Peyer's patch (tissue), 4 donors: ENCODE results near the gene FTCDNL1. TPM values are rescaled to one million over a fixed set of nuclear protein-coding genes. Genes with fewer than 3 reads are reported as not detected.

Experiments used
- DNase-seq, 3 donors: peaks; one replicate each; pipeline ENCODE4 v3.0.0-alpha.2; 2017 to 2019
- H3K27ac ChIP-seq, 4 donors: fragments of 200-600 bp; sonication (generic); one replicate each; pipeline ENCODE4 v1.5.1; 2016 to 2019
- H3K27me3 ChIP-seq, 2 donors: fragments of 200-600 bp; sonication (generic); one replicate each; pipeline ENCODE4 v1.5.1; 2019
- H3K36me3 ChIP-seq, 3 donors: fragments of 200-600 bp; sonication (generic); one replicate each; pipeline ENCODE4 v1.5.1; 2016 to 2019
- H3K4me1 ChIP-seq, 4 donors: fragments of 200-600 bp; sonication (generic); one replicate each; pipeline ENCODE4 v1.5.1; 2016 to 2019
- H3K4me3 ChIP-seq, 4 donors: fragments of 200-600 bp; sonication (generic); 1 replicate in 3 of 4; 2 replicates in 1 of 4; pipeline ENCODE4 v1.5.1; 2016 to 2019; ENCODE audit warnings: mild to moderate bottlenecking in 1 of 4
- H3K9me3 ChIP-seq, 4 donors: fragments of 200-600 bp; sonication (generic); one replicate each; pipeline ENCODE4 v1.5.1; 2016 to 2019; ENCODE audit warnings: mild to moderate bottlenecking in 1 of 4
- CTCF ChIP-seq, 6 experiments: fragments of 450-650 bp in 4 of 6; fragments of 200-600 bp in 2 of 6; sonication (generic) in 1 of 6; IDR thresholded peaks; one replicate each; pipeline ENCODE4 v1.5.1; 2017 to 2019; ENCODE audit warnings: antibody characterized with exemption in 6 of 6, mild to moderate bottlenecking in 3 of 6, moderate library complexity in 1 of 6
- POLR2A ChIP-seq, 2 donors: fragments of 450-650 bp; IDR thresholded peaks; one replicate each; pipeline ENCODE4 v1.5.1; 2017; ENCODE audit warnings: antibody characterized with exemption in 2 of 2, mild to moderate bottlenecking in 2 of 2, moderate library complexity in 2 of 2
- total RNA-seq, 4 donors: library from RNA; depleted of rRNA; stranded (reverse); fragments of >200 nt; gene quantifications; one replicate each; pipeline ENCODE4 v1.1.0, GENCODE V29; 2016

Gene FTCDNL1
- total RNA-seq, 4 donors from 2014 or later: 1.4 to 1.9 (median 1.7) TPM; not detected in 1

- Histone ChIP-seq H3K9me3 (no peaks in the 10 kb centered on the region), H3K36me3 (no peaks in the 10 kb centered on the region), H3K27ac (no peak overlapping the region), H3K4me1 (no peaks in the 10 kb centered on the region), H3K27me3 (no peaks in the 10 kb centered on the region), H3K4me3 (no peak overlapping the region)
- TF ChIP-seq POLR2A (IDR thresholded peaks at IDR 0.05) (no peak), CTCF (IDR thresholded peaks at IDR 0.05) (no peak)
- DNase-seq: no peak
These were observed 123.2 kb downstream of the FTCDNL1 start for GRCh38 chr2:199727801-199728200.

- Histone ChIP-seq H3K36me3 (no peaks in the 10 kb centered on the region), H3K27me3 (no peaks in the 10 kb centered on the region), H3K27ac (no peak overlapping the region), H3K4me1 (no peaks in the 10 kb centered on the region), H3K4me3 (no peak overlapping the region), H3K9me3 (no peaks in the 10 kb centered on the region)
- no peak for DNase-seq
- TF ChIP-seq CTCF (IDR thresholded peaks at IDR 0.05) (no peak), POLR2A (IDR thresholded peaks at IDR 0.05) (no peak)
These were observed 123.7 kb downstream of the FTCDNL1 start for GRCh38 chr2:199727306-199727705.

- no peaks in the 10 kb centered on the region for H3K4me1 ChIP-seq
- no peaks in the 10 kb centered on the region for H3K27me3 ChIP-seq
- no peak overlapping the region for H3K27ac ChIP-seq
- TF ChIP-seq POLR2A (IDR thresholded peaks at IDR 0.05) (no peak), CTCF (IDR thresholded peaks at IDR 0.05) (no peak)
- no peak for DNase-seq
- no peaks in the 10 kb centered on the region for H3K9me3 ChIP-seq
- no peak overlapping the region for H3K4me3 ChIP-seq
- H3K36me3 ChIP-seq: no peaks in the 10 kb centered on the region
These were observed 132.9 kb downstream of the FTCDNL1 start for GRCh38 chr2:199718074-199718473.

GRCh38 chr2:199717587-199717907 lies 133.4 kb downstream of the FTCDNL1 start:
- Histone ChIP-seq H3K4me1 (no peaks in the 10 kb centered on the region), H3K27ac (no peak overlapping the region), H3K27me3 (no peaks in the 10 kb centered on the region), H3K9me3 (no peaks in the 10 kb centered on the region), H3K36me3 (no peaks in the 10 kb centered on the region), H3K4me3 (no peak overlapping the region)
- TF ChIP-seq POLR2A (IDR thresholded peaks at IDR 0.05): no peak
- TF ChIP-seq CTCF (IDR thresholded peaks at IDR 0.05): no peak
- no peak for DNase-seq

GRCh38 chr2:199716807-199717586 lies 134.0 kb downstream of the FTCDNL1 start:
- Histone ChIP-seq H3K4me1 (no peaks in the 10 kb centered on the region), H3K27me3 (no peaks in the 10 kb centered on the region), H3K9me3 (no peaks in the 10 kb centered on the region), H3K27ac (no peak overlapping the region), H3K36me3 (no peaks in the 10 kb centered on the region), H3K4me3 (no peak overlapping the region)
- no peak for TF ChIP-seq CTCF (IDR thresholded peaks at IDR 0.05)
- no peak for TF ChIP-seq POLR2A (IDR thresholded peaks at IDR 0.05)
- DNase-seq: no peak
